GM19463 (cell line): Measurements from ENCODE around the gene PLXNB3.
"Not testable (repeated sequence)": the region's sequence is repeated elsewhere in the genome, so short reads cannot be mapped to it uniquely, and the experiment has no call there.

ENCODE experiments used
- ATAC-seq: cut with Tn5 transposase; IDR thresholded peaks from one replicate; pipeline ENCODE4 v1.9.1; 2021; ENCODE audit warnings: mild to moderate bottlenecking, moderate library complexity; ENCODE audit not compliant: unreplicated experiment

The PLXNB3 gene

DNA sequence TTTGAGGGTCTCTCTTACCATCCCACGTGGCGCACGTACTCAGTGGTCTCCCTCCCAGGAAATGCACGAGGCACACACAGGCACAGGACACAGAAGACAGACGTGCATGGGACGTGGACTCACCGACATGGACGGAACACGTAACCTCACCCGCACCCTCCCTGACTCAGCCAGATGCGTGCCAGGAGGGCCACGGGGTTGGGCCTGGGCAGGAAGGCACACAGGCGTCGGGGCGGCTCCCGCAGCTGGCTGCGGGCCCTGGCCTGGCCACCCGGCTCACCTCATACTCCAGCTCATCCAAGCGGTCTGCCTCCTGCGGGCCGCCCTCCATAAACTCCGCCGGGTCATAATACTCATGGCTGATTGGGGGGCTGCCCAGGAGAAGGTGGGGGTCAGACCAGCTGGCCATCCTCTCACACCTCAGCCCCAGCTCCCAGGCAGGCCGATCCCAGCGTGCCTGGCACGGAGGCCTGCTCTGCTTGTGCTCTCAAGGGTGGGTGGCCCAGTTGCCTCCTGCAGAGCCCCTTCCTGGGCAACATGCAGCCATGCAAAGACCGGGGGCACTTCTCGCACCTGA lies 43.0 kb downstream of the PLXNB3 start:
- no peak for ATAC-seq

DNA sequence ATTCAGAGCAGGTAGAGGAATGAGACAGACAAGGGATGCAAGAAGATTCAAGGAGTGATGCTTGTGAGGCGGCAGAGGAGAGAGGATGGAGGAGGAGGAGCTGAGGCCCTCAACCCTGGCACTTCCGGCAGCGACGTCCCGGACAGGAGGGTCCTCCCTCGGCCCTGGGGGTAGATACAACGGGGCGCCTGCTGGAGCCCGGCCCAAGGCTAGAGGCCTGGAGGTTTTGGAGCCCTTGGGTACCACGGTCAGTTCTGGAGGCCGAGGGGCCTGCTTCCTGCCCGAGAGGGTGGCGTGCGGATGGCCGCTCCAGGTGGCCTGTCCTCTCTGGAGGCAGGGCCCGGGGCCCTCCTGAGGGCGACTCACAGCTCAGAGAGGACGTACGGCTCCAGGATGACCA lies 43.9 kb downstream of the PLXNB3 start:
- ATAC-seq = no peak

- no peak for ATAC-seq
Measured at GRCh38 chrX:153812220-153812619, 48.2 kb downstream of the PLXNB3 start.

DNA sequence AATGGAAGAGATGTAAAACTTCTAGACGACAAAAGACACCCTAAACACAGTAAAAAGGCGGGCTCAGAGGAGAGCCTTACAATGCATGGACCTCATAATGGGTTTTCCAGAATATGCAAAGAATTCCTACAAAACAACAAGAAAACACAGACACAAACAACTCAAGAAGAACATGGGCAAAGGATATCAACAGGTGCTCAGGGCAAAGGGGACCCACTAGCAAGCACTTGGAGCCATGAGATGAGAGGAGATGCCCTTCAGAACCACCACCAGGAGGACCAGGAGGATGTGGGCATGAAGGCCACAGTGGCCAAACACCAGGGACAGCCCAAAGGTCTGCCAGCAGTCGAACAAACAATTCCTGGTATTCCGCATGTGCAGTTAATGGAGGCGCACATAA lies 49.1 kb downstream of the PLXNB3 start:
- no peak for ATAC-seq

- no peak for ATAC-seq
Measured at GRCh38 chrX:153814591-153815315, 50.7 kb downstream of the PLXNB3 start.

DNA sequence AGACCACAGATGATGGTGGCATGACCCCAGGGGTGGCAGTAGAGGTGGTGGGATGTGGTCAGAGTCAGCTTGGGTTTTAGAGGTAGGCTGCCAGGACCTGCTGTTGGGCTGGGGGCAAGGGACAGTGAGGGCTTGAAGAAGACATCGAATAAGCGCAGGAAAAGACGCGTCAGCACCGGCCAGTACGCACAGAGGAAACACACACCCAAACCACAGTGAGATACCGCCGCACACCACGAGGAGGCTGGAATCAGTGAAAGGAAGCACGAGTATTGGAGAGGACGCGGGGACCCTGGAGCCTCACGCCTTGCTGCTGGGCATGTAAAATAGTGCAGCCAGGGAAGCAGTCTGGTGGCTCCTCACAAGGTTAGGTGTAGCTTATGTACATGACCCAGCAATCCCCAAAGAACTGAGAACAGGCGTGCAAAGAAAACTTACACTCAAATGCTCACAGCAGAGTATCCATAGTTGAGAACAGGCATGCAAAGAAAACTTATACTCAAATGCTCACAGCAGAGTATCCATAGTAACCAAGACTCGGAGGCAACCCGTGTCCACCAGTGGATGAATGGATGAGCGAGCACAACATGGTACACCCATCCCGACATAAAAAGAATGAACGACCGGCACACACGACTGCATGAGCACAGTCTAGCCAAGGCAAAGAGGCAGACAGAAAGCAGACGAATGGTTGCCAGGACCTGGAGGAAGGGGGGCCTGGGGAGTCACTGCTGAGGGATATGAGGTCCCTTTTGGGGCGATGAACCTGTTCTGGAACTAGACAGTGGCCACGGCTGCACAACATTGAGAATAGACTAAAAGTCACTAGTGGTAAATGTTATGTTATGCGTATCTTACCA lies 53.0 kb downstream of the PLXNB3 start:
- ATAC-seq = no peak

GRCh38 chrX:153818064-153818463 lies 54.0 kb downstream of the PLXNB3 start:
- not testable (repeated sequence) for ATAC-seq

- ATAC-seq = no peak
Measured at GRCh38 chrX:153818571-153819383, 54.7 kb downstream of the PLXNB3 start.

GRCh38 chrX:153819384-153820040 lies 55.5 kb downstream of the PLXNB3 start:
- ATAC-seq = no peak

DNA sequence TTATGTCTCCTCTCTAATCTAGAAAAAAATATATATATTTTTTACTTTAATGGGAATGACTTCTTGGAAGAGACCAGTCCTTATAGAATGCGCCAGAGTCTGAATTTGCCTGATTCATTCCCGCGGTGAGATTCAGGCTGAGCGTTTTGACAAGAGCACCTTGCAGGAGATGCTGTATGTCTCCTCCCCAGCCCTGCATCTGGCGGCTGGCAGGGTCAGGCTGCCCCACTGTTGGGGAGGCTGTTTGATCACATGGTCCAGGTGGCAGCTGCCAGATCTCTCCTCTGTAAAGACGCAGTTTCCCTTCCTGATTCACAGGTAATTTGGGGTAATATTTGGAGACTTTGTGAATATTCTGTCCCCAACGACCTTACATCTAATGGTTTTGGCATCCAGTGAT lies 56.6 kb downstream of the PLXNB3 start:
- ATAC-seq = no peak

DNA sequence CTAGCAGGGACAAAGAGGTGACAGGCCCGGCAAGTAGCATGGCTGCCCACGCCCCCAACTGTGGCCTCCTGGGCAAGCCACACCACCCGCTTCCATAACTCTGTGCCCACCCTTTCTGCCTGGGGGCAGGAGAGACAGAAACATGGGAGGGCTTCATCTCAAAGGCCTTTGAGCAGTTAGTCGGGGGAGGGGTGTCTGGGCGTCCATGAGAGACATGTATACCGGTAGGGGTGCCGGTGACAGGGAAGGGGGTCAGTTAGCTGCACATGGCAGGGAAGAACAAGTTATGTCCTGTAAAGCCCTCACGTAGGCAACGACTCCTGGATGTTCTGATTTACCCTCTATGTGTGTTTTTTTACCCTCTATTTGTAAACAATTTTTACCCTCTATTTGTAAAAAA lies 57.0 kb downstream of the PLXNB3 start:
- ATAC-seq = no peak

- no peak for ATAC-seq
Measured at GRCh38 chrX:153824348-153824747, 60.3 kb downstream of the PLXNB3 start.

DNA sequence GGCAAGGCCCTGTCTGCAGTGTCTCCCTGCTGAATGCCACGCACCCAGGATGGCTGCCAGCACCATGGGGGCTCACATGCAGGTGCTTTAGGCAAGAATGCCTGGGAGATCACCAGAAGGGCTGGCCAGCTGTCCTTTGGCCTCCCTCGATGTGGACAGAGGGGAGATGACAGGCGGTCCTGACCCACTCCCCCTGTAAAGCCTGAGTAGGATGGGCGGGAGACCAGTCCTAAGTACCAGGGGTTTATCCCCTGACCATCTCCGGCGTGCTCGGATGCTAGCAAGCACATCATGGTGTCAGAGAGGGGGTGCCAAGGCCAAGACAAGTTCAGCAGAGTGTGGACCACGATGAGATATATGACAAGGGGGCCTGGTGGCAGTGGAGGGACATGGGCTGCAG lies 61.0 kb downstream of the PLXNB3 start:
- ATAC-seq = no peak
